Testis (tissue), 3 donors: ENCODE data around the gene GPR171. TPM values are rescaled to one million over a fixed set of nuclear protein-coding genes. Genes with fewer than 3 reads are reported as not detected.

Experiments used
- DNase-seq: peaks from one replicate; pipeline ENCODE4 v3.0.0-alpha.2; 2019
- H3K27ac ChIP-seq, 2 donors: fragments of 200-600 bp; sonication (generic); one replicate each; pipeline ENCODE4 v1.5.1; 2019
- H3K27me3 ChIP-seq: fragments of 200-600 bp; sonication (generic); one replicate; pipeline ENCODE4 v1.5.1; 2019
- H3K36me3 ChIP-seq: fragments of 200-600 bp; sonication (generic); one replicate; pipeline ENCODE4 v1.5.1; 2017; ENCODE audit warnings: low read depth; ENCODE audit errors: missing control alignments
- H3K4me1 ChIP-seq: fragments of 200-600 bp; sonication (generic); one replicate; pipeline ENCODE4 v1.5.1; 2019
- H3K4me3 ChIP-seq, 2 donors: fragments of 200-600 bp; sonication (generic); one replicate each; pipeline ENCODE4 v1.5.1; 2017 to 2019
- H3K9me3 ChIP-seq: fragments of 200-600 bp; sonication (generic); one replicate; pipeline ENCODE4 v1.5.1; 2017
- CTCF ChIP-seq, 3 experiments: fragments of 450-650 bp in 2 of 3; fragments of 200-600 bp in 1 of 3; sonication (generic) in 1 of 3; IDR thresholded peaks; one replicate each; pipeline ENCODE4 v1.5.1; 2016 to 2019; ENCODE audit warnings: antibody characterized with exemption in 3 of 3, mild to moderate bottlenecking in 2 of 3, moderate library complexity in 1 of 3
- POLR2A ChIP-seq: fragments of 450-650 bp; IDR thresholded peaks from one replicate; pipeline ENCODE4 v1.6.1; 2017; ENCODE audit warnings: antibody characterized with exemption, mild to moderate bottlenecking, moderate library complexity
- WGBS, 2 donors: methylation state at CpG; one replicate each; pipeline ENCODE4 v1.1.5; 2018; 5-methylcytosine and 5-hydroxymethylcytosine counted together
- intact Hi-C: fragments of 100-400 bp; cut with DNase I; formaldehyde crosslinking; loops from one replicate; pipeline ENCODE4 v1.15.1; 2023; ENCODE audit warnings: low total_unique reads
- polyA plus RNA-seq: library from polyadenylated mRNA; stranded (reverse); fragments of 350-450 nt; fragmentation: Illumina TruSeq; extraction: RNeasy Lipid Tissue Mini Kit (QIAGEN cat#74804); gene quantifications from one replicate; pipeline ENCODE4 v1.2.3, GENCODE V29; 2014; ENCODE audit warnings: low read depth, low replicate concordance; ENCODE audit not compliant: insufficient read depth
- total RNA-seq, 2 donors: library from RNA; depleted of rRNA; stranded (reverse); fragments of >200 nt; gene quantifications; one replicate each; pipeline ENCODE4 v1.2.3, GENCODE V29; 2016

GPR171 gene
- total and polyA plus RNA-seq, 3 donors from 2014 or later, result 0.22 to 0.62 TPM; not detected in 1

DNA sequence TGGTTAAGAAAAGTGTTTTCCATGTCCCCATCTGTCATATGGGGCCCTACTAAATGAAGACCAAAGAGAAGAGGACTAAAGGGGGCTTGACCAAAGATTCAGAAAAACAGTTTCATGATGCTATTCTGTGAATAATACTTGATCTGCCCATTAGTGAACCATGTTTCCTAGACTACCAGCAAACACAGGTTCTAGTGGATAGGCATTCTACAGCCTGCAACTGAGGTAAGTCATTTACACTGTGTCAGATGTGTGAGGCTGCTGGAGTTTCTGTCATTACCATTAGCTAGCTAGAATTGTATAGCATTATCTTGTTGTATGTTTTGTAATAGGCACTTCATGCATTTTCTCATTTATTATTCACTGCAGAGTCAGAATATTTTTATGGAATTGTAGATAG is 6.6 kb downstream of the GPR171 start:
- Histone ChIP-seq H3K4me1 (no peaks in the 10 kb centered on the region), H3K27ac (no peak overlapping the region), H3K4me3 (no peak overlapping the region), H3K36me3 (no peaks in the 10 kb centered on the region), H3K27me3 (no peaks in the 10 kb centered on the region), H3K9me3 (no peaks in the 10 kb centered on the region)
- no peak for TF ChIP-seq CTCF (IDR thresholded peaks at IDR 0.05)
- TF ChIP-seq POLR2A, result no peak
- intact Hi-C loops, result no loop called here
- DNase-seq, result no peak

- 75 to 79% methylated on average over 1 of the region's 1 CpG for WGBS, 2 donors
- Histone ChIP-seq H3K36me3 (no peaks in the 10 kb centered on the region), H3K27ac (no peak overlapping the region), H3K4me3 (no peak overlapping the region), H3K4me1 (no peaks in the 10 kb centered on the region), H3K27me3 (no peaks in the 10 kb centered on the region), H3K9me3 (no peaks in the 10 kb centered on the region)
- intact Hi-C loops, result no loop called here
- no peak for TF ChIP-seq POLR2A
- TF ChIP-seq CTCF (IDR thresholded peaks at IDR 0.05), result no peak
- DNase-seq, result no peak
Observed at GRCh38 chr3:151195826-151196225, 7.2 kb downstream of the GPR171 start.

GRCh38 chr3:151192545-151192944 is 10.5 kb downstream of the GPR171 start:
- Histone ChIP-seq H3K9me3 (no peaks in the 10 kb centered on the region), H3K27ac (no peak overlapping the region), H3K27me3 (no peaks in the 10 kb centered on the region), H3K4me1 (no peaks in the 10 kb centered on the region), H3K4me3 (no peak overlapping the region), H3K36me3 (no peaks in the 10 kb centered on the region)
- TF ChIP-seq CTCF (IDR thresholded peaks at IDR 0.05) (no peak), POLR2A (no peak)
- intact Hi-C loops, result no loop called here
- no peak for DNase-seq
- 84% methylated on average over 6 of the region's 6 CpGs for WGBS, 2 donors

DNA sequence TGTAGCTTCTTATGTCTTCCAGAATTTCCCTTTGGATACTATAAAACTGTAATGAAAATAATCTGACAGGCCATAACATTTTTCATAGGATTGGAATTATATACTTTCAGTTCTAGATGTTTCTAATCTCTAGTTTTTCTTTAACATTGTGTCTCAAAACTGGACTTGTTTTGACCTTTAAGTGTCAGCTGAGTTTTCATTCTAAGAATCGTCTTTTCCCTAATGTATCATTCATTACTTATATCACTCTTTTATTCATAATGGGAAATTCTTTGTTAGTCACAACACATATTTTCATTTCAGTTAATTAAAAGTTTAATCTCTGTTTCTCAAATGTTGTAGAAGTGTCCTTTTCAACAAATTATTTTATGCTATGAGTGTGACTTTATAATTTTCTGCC is 11.9 kb downstream of the GPR171 start:
- H3K4me3 ChIP-seq, result no peak overlapping the region
- no peak for DNase-seq
- H3K4me1 ChIP-seq, result no peaks in the 10 kb centered on the region
- intact Hi-C loops, result no loop called here
- H3K9me3 ChIP-seq, result no peaks in the 10 kb centered on the region
- no peak overlapping the region for H3K27ac ChIP-seq
- no peaks in the 10 kb centered on the region for H3K36me3 ChIP-seq
- no peak for TF ChIP-seq POLR2A
- no peak for TF ChIP-seq CTCF (IDR thresholded peaks at IDR 0.05)
- no peaks in the 10 kb centered on the region for H3K27me3 ChIP-seq
- 66 to 69% methylated on average over 1 of the region's 1 CpG for WGBS, 2 donors

GRCh38 chr3:151183265-151183671 is 19.7 kb downstream of the GPR171 start:
- Histone ChIP-seq H3K36me3 (no peaks in the 10 kb centered on the region), H3K27ac (no peak overlapping the region), H3K4me3 (no peak overlapping the region), H3K9me3 (no peaks in the 10 kb centered on the region), H3K4me1 (no peaks in the 10 kb centered on the region), H3K27me3 (no peaks in the 10 kb centered on the region)
- no peak for TF ChIP-seq POLR2A
- TF ChIP-seq CTCF (IDR thresholded peaks at IDR 0.05), result no peak
- 72 to 79% methylated on average over 5 of the region's 5 CpGs for WGBS, 2 donors
- DNase-seq, result no peak
- intact Hi-C loops, result no loop called here
